Measurements from ENCODE around the gene LYPD6B.

Gene LYPD6B

GRCh38 chr2:149261692-149262091 lies 223.2 kb downstream of the LYPD6B start:
- Histone ChIP-seq H3K9ac (no peak overlapping the region), H3K27me3 (ENCODE audit: insufficient read depth, low read depth) (no peaks in the 10 kb centered on the region), H3K36me3 (ENCODE audit: insufficient read depth) (no peaks in the 10 kb centered on the region), H4K20me1 (ENCODE audit: insufficient read depth) (no peaks in the 10 kb centered on the region), H3K4me1 (ENCODE audit: low read depth, poor library complexity, severe bottlenecking) (no peaks in the 10 kb centered on the region), H3K27ac (no peak overlapping the region), H3K79me2 (ENCODE audit: insufficient read depth, low read depth) (no peaks in the 10 kb centered on the region), H3K4me2 (no peak overlapping the region), H3K4me3 (IDR thresholded peaks at IDR 0.05; ENCODE audit: insufficient read depth, low read depth, low read length) (no peak overlapping the region), H2AFZ (ENCODE audit: low read depth) (no peak overlapping the region)
- no peak for TF ChIP-seq CTCF (conservative IDR thresholded peaks at IDR 0.05; ENCODE audit: low read depth, low read length)

All from KMS-11 (cell line).